ENCODE data around the gene CAMK2D. TPM values are rescaled to one million over a fixed set of nuclear protein-coding genes. Genes with fewer than 3 reads are reported as not detected.

The CAMK2D gene
- total and polyA plus RNA-seq, 4 donors = 10.1 to 31.0 (median 25.6) TPM

DNA sequence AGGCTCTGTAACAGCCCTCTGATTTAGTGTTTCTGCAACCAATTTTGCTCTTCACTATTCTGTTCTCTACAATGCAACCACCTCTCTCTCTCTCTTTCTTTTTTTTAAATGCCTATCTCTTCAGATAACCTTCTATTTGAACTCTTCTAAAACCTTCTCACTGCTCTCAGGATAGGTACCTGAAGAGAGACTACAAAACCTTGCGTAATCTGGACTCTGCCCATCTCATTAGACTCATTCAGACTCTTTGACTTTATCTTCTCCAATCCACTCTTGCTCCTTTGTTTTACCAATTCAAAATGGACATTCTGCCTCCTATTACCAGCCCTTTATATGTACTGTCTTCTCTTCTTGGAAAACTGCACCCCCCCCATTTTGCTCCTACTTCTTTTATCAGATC, 291.6 kb downstream of the CAMK2D start:
- Histone ChIP-seq H3K9ac (ENCODE audit: low read depth in 1 of 2, low read length in 2 of 2) (no peak overlapping the region), H3K9me3 (ENCODE audit: control insufficient read depth in 4 of 4, low read length in 3 of 4) (no peaks in the 10 kb centered on the region), H3K27me3 (ENCODE audit: control insufficient read depth in 4 of 4, insufficient read depth in 4 of 4, low read length in 3 of 4) (no peaks in the 10 kb centered on the region), H3K36me3 (ENCODE audit: control insufficient read depth in 4 of 4, insufficient read depth in 3 of 4, low read depth in 1 of 4, low read length in 3 of 4) (peaks cover 0 to 2% (median 0%) of the 10 kb centered on the region in 4 donors), H3K27ac (ENCODE audit: low read depth in 1 of 2, low read length in 2 of 2) (peak overlapping the region in 1 of 2 donors; percentile 23), H3K4me1 (ENCODE audit: control insufficient read depth in 4 of 4, insufficient read depth in 4 of 4, low read length in 3 of 4) (peaks cover 0 to 5% (median 4%) of the 10 kb centered on the region in 4 donors), H3K4me3 (ENCODE audit: low read depth in 1 of 3, low read length in 3 of 3) (no peak overlapping the region)
- 79% methylated on average over 1 of the region's 1 CpG for WGBS
- no peak for DNase-seq (ENCODE audit: low spot score)
- TF ChIP-seq RXRA (IDR thresholded peaks at IDR 0.05) (no peak), EGR1 (IDR thresholded peaks at IDR 0.05; ENCODE audit: low read depth in 2 of 2) (no peak), HNF4A (conservative IDR thresholded peaks at IDR 0.05) (peak; percentile 63 to 67)

DNA sequence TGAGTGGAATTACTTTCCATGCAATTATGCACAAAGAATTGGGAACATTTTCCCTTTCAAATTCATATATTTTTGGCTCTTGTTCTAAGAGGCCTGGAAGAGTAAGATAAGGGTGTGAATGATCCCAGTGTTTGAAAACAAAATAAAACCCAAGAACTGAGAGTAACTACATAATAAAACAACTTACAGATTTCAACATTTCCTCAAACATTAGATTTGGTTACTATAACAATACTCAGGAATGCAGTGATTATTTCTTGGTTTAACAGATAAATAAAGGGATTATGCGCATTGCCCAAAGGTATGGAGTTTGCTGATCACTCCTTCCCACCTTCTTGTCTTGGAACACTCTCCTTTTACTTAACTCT, 292.5 kb downstream of the CAMK2D start:
- no peaks in the 10 kb centered on the region for H3K27me3 ChIP-seq (ENCODE audit: control insufficient read depth in 4 of 4, insufficient read depth in 4 of 4, low read length in 3 of 4)
- no peaks in the 10 kb centered on the region for H3K9me3 ChIP-seq (ENCODE audit: control insufficient read depth in 4 of 4, low read length in 3 of 4)
- TF ChIP-seq FOXA1 (IDR thresholded peaks at IDR 0.05) = no peak
- no peak for TF ChIP-seq EGR1 (IDR thresholded peaks at IDR 0.05; ENCODE audit: low read depth in 2 of 2)
- no peak for TF ChIP-seq MAX (IDR thresholded peaks at IDR 0.05)
- no peak for TF ChIP-seq NR2F2 (IDR thresholded peaks at IDR 0.05)
- TF ChIP-seq YY1 (IDR thresholded peaks at IDR 0.05) = no peak
- no peak for TF ChIP-seq ZBTB33 (IDR thresholded peaks at IDR 0.05)
- TF ChIP-seq HNF4A (conservative IDR thresholded peaks at IDR 0.05) = no peak
- no peak for TF ChIP-seq RXRA (IDR thresholded peaks at IDR 0.05)
- TF ChIP-seq, protein P1, sequence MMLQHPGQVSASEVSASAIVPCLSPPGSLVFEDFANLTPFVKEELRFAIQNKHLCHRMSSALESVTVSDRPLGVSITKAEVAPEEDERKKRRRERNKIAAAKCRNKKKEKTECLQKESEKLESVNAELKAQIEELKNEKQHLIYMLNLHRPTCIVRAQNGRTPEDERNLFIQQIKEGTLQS (IDR thresholded peaks at IDR 0.05) = no peak
- TF ChIP-seq TAF1 (conservative IDR thresholded peaks at IDR 0.05) = no peak
- TF ChIP-seq CTCF (IDR thresholded peaks at IDR 0.05; ENCODE audit: low read depth, low read length, missing input control) = no peak
- no peak for TF ChIP-seq GABPA (IDR thresholded peaks at IDR 0.05 in 1 of 2, conservative IDR thresholded peaks at IDR 0.05 in 1 of 2)
- no peak for TF ChIP-seq JUND (IDR thresholded peaks at IDR 0.05)
- no peak for TF ChIP-seq REST (IDR thresholded peaks at IDR 0.05)
- no peak for TF ChIP-seq FOXA2 (IDR thresholded peaks at IDR 0.05)
- TF ChIP-seq RAD21 (IDR thresholded peaks at IDR 0.05) = no peak
- no peak for TF ChIP-seq HNF4G (IDR thresholded peaks at IDR 0.05)
- WGBS = 95% methylated on average over 1 of the region's 1 CpG
- peaks cover 0 to 10% (median 2%) of the 10 kb centered on the region in 4 donors for H3K36me3 ChIP-seq (ENCODE audit: control insufficient read depth in 4 of 4, insufficient read depth in 3 of 4, low read depth in 1 of 4, low read length in 3 of 4)
- H3K27ac ChIP-seq (ENCODE audit: low read depth in 1 of 2, low read length in 2 of 2) = peak overlapping the region in 1 of 2 donors; percentile 82
- no peak overlapping the region for H3K9ac ChIP-seq (ENCODE audit: low read depth in 1 of 2, low read length in 2 of 2)
- DNase-seq (ENCODE audit: low spot score) = no peak
- no peak overlapping the region for H3K4me3 ChIP-seq (ENCODE audit: low read depth in 1 of 3, low read length in 3 of 3)
- peaks cover 0 to 5% (median 4%) of the 10 kb centered on the region in 4 donors for H3K4me1 ChIP-seq (ENCODE audit: control insufficient read depth in 4 of 4, insufficient read depth in 4 of 4, low read length in 3 of 4)
